T-helper 2 cell treated with Interferon-gamma antibody and Interleukin-4, amounts not matched to agents 5 μg/mL and 100 μg/mL, for 36 hours (primary cell): ENCODE results near the gene ARMH4.

Experiments used
- DNase-seq: peaks from one replicate; pipeline ENCODE4 v3.0.0; 2021; ENCODE audit warnings: low spot score
- H3K27ac Mint-ChIP-seq: one replicate; pipeline ENCODE4 v1.8.0; 2021; ENCODE audit warnings: mild to moderate bottlenecking, mixed read lengths
- H3K27me3 Mint-ChIP-seq: one replicate; pipeline ENCODE4 v1.8.0; 2021; ENCODE audit warnings: low read depth, mixed read lengths
- H3K36me3 Mint-ChIP-seq: one replicate; pipeline ENCODE4 v1.8.0; 2021; ENCODE audit warnings: low read depth, mixed read lengths
- H3K4me1 Mint-ChIP-seq: one replicate; pipeline ENCODE4 v1.8.0; 2021; ENCODE audit warnings: low read depth, mixed read lengths
- H3K4me3 Mint-ChIP-seq: one replicate; pipeline ENCODE4 v1.8.0; 2022; ENCODE audit warnings: mild to moderate bottlenecking, moderate library complexity, mixed read lengths
- H3K9me3 Mint-ChIP-seq: one replicate; pipeline ENCODE4 v1.8.0; 2021; ENCODE audit warnings: mixed read lengths

ARMH4 gene

DNA sequence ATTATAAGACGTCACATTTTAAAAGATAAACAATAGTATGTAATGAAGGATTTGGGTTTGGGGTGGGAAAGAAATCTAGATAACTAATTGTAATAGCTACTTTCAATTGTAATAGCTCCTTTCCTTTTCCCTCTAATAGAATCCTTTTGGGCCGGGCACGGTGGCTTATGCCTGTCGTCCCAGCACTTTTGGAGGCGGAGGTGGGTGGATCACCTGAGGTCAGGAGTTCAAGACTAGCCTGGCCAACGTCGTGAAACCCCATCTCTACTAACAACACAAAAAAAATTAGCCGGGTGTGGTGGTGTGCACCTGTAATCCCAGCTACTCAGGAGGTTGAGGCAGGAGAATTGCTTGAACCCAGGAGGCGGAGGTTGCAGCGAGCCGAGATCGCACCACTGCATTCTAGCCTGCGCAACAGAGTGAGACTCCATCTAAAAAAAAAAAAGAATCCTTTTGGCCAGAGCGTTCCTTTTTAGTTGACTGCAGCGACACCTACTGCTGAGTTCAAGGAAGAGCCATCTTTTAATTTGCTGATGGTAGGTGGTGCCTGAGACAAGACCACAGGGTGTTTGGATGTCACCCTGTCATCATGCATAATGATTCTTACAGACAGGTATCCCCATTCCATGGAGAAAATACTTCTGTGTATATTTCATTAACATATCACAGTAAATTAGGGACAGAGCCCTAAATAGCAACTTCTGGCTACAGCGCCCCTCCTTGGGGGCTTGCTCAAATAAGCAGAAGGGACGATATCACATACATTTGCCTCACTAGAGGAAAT, 79.5 kb downstream of the ARMH4 start:
- Mint-ChIP-seq H3K27ac (no peak overlapping the region), H3K27me3 (peaks cover 10% of the 10 kb centered on the region), H3K4me3 (no peak overlapping the region), H3K9me3 (no peaks in the 10 kb centered on the region), H3K36me3 (no peaks in the 10 kb centered on the region), H3K4me1 (no peaks in the 10 kb centered on the region)
- peak; percentile 14 for DNase-seq

DNA sequence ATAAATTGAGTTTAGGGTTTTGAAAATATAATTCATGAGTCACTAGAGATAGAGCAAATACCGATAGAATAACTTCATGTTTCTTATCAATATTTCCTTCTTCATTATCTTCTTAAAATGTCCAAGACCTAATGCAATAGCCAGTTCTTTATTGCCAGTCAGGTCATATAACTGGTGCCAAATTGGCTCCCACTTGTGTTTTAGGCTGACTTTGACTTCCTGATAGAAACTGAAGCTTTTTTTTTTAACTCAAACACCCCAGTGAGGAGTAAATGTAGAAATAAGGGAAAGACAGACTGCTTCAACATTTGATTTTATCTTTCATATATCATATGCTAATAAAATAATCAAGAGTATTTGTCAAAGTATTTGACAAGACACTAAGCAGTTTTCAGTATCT, 80.7 kb downstream of the ARMH4 start:
- Mint-ChIP-seq H3K9me3 (no peaks in the 10 kb centered on the region), H3K4me1 (no peaks in the 10 kb centered on the region), H3K36me3 (no peaks in the 10 kb centered on the region), H3K4me3 (no peak overlapping the region), H3K27me3 (peaks cover 10% of the 10 kb centered on the region), H3K27ac (no peak overlapping the region)
- no peak for DNase-seq

DNA sequence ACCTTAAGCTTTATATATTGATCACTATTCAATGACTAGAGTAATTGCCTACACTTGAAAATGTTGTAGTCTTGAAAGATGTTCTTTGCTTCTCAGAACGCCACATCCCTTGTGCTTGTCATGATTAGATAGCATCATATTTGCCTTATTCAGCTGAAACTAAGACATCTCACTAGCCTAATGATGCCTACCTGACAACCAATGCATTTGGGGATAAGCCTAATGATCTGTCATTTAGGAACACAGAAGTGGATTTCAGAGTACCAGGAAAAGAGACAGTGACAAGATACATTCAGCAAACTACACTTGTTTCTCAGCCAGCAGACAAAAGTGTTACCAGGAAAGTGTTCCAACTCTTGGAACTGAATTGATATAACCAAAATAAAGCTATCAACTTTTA, 83.7 kb downstream of the ARMH4 start:
- peaks cover 4% of the 10 kb centered on the region for H3K27me3 Mint-ChIP-seq
- H3K4me3 Mint-ChIP-seq: no peak overlapping the region
- H3K4me1 Mint-ChIP-seq: no peaks in the 10 kb centered on the region
- H3K9me3 Mint-ChIP-seq: no peaks in the 10 kb centered on the region
- H3K27ac Mint-ChIP-seq: no peak overlapping the region
- no peak for DNase-seq
- no peaks in the 10 kb centered on the region for H3K36me3 Mint-ChIP-seq

DNA sequence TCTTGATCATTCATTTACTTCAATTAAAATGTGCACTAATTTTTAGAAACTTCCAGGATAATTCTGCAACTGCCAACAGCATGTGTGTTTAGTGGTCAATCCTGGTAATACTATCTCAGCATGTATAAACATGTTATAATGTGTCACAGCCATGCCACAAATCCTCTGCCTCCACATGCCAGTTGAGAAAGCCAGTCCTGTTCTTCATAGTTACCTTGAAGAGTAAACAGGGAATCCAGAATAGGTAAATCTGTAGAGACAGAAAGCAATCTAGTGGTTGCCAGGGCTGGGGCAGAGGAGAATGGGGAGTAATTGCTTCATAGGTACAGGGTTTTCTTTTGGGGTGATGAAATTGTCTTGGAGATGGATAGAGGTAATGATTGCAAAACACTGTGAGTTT, 85.9 kb downstream of the ARMH4 start:
- H3K27me3 Mint-ChIP-seq: peaks cover 4% of the 10 kb centered on the region
- no peaks in the 10 kb centered on the region for H3K36me3 Mint-ChIP-seq
- H3K4me3 Mint-ChIP-seq: no peak overlapping the region
- H3K9me3 Mint-ChIP-seq: no peaks in the 10 kb centered on the region
- no peak overlapping the region for H3K27ac Mint-ChIP-seq
- H3K4me1 Mint-ChIP-seq: no peaks in the 10 kb centered on the region
- DNase-seq: no peak

DNA sequence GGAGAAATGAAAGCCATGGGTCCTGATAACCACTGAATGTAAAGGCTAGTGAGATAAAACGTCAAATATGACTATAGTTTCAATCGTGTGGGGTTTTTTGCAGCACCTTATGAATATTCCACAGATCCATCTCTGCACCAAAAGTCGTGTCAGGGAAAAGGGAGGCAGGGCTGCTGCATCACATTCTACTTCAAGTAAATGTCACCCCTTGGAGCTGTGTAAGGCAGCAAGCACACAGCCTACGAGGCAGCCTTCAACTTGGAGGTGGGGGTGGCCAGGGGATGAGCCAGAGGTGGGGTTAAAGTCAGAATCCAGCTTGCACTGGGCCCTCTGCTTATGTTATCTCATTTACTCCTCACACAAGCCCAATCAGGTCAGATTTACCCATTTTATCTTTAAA, 90.4 kb downstream of the ARMH4 start:
- DNase-seq: no peak
- Mint-ChIP-seq H3K9me3 (no peaks in the 10 kb centered on the region), H3K36me3 (no peaks in the 10 kb centered on the region), H3K4me3 (no peak overlapping the region), H3K27ac (no peak overlapping the region), H3K4me1 (no peaks in the 10 kb centered on the region), H3K27me3 (peaks cover 2% of the 10 kb centered on the region)

DNA sequence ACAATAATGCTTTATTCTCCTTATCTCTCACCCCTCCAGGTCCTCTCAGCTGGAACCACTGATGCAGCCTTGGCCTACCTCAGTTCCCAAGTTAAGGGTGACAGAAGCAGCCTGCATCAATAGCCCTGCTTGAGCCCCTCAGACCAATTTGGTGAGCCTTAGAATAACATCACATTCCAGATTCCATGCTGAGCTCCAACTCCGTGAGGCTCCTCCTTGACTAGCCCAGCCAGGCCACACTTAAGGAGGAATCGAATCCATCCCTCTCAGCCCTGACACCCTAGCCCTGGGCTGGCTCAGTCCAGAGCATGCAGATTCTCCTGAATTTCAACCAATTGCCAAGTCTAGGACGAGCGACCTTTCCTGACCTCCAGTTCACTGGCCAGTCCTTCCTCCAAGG, 91.1 kb downstream of the ARMH4 start:
- Mint-ChIP-seq H3K27me3 (peaks cover 4% of the 10 kb centered on the region), H3K4me1 (no peaks in the 10 kb centered on the region), H3K4me3 (no peak overlapping the region), H3K27ac (no peak overlapping the region), H3K9me3 (no peaks in the 10 kb centered on the region), H3K36me3 (no peaks in the 10 kb centered on the region)
- no peak for DNase-seq

DNA sequence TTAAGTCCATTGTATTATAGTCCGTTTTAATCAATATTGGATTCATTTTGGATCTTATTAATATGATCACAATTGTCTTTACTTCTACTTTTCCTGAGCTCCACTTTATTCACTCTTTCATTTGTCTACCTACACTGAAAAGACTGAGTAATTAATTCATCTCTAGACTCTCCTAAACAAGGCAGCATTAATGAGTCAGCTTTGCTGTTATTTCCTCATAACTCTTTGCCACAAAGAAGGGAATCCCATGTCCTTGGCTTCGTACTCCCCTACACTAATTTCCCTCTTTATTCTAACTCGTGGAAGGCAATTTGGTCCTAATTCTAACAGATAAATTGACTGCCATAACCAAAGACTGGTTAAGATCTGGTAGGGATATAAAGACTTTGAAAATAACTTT, 91.9 kb downstream of the ARMH4 start:
- no peak overlapping the region for H3K27ac Mint-ChIP-seq
- no peaks in the 10 kb centered on the region for H3K4me1 Mint-ChIP-seq
- no peaks in the 10 kb centered on the region for H3K36me3 Mint-ChIP-seq

DNA sequence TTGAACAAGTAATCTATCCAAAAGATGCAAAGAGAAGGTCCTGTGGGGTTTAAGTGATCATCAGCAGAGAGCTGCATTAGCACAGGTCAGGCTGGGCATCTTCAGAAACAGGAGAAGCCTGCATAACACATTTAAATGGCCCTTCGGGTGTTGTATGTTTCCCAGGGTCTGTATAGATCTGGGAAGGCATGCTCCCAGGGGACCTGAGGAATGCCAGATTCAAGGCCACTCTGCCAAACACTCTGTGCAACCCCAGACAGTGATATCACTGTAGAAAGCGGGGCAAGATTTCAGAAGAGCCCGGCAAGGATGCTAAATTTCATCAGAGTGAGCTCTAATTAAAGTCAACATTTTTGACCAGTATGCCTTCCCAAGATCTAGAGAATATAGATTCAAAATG, 92.9 kb downstream of the ARMH4 start:
- Mint-ChIP-seq H3K27me3 (peaks cover 4% of the 10 kb centered on the region), H3K4me1 (no peaks in the 10 kb centered on the region), H3K27ac (no peak overlapping the region), H3K36me3 (no peaks in the 10 kb centered on the region), H3K4me3 (no peak overlapping the region), H3K9me3 (no peaks in the 10 kb centered on the region)
- no peak for DNase-seq

More for the DNA sequence above, 91.9 kb downstream of the ARMH4 start:
- peaks cover 4% of the 10 kb centered on the region for H3K27me3 Mint-ChIP-seq
- no peak overlapping the region for H3K4me3 Mint-ChIP-seq
- H3K9me3 Mint-ChIP-seq: no peaks in the 10 kb centered on the region
- DNase-seq: no peak

DNA sequence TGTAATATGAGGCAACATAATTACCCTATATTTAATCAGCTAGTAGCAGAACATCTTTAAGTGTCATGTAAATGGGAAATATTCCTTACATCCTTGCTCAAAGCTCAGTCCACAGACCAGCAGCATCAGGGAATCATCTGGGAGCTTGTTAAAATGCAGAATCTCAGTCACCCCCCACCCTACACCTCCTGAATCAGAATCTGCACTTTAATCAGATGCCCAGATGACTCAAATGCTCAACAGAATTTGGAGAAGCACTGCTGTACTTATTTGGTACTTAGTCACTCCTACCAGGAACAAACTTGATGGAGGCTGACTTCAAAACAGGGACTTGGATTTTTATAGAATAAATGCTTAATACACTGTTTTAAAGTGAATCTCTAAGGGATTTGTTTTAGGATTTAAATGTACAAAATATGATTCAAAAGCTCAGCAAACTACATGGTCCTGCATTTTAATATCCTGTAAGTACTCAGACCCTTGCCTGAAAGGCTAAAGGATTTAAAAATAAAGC, 96.5 kb downstream of the ARMH4 start:
- no peaks in the 10 kb centered on the region for H3K9me3 Mint-ChIP-seq
- DNase-seq: no peak
- H3K4me1 Mint-ChIP-seq: no peaks in the 10 kb centered on the region
- no peak overlapping the region for H3K4me3 Mint-ChIP-seq
- no peak overlapping the region for H3K27ac Mint-ChIP-seq
- no peaks in the 10 kb centered on the region for H3K36me3 Mint-ChIP-seq
- H3K27me3 Mint-ChIP-seq: peaks cover 4% of the 10 kb centered on the region

DNA sequence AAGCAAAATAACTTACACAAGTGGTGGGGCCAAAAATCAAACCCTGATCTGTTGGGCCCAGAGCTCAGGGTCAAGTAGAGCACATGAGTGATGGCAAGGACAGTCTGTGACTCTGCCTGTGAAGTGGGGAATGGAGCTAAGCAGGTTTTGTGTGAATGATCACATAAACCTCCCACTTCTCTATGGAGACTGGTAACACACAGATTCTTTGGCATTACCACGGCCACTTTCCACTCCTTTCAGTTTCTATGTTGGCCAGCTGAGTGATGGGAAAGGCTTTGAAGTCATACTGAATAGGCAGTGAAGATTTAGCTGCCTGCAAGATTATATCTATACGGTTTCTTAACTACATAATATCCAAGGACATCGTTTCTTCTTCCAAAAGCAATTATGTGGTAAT, 97.9 kb downstream of the ARMH4 start:
- H3K27me3 Mint-ChIP-seq: peaks cover 4% of the 10 kb centered on the region
- H3K4me3 Mint-ChIP-seq: no peak overlapping the region
- DNase-seq: no peak
- H3K27ac Mint-ChIP-seq: no peak overlapping the region
- no peaks in the 10 kb centered on the region for H3K4me1 Mint-ChIP-seq
- no peaks in the 10 kb centered on the region for H3K36me3 Mint-ChIP-seq
- H3K9me3 Mint-ChIP-seq: no peaks in the 10 kb centered on the region

DNA sequence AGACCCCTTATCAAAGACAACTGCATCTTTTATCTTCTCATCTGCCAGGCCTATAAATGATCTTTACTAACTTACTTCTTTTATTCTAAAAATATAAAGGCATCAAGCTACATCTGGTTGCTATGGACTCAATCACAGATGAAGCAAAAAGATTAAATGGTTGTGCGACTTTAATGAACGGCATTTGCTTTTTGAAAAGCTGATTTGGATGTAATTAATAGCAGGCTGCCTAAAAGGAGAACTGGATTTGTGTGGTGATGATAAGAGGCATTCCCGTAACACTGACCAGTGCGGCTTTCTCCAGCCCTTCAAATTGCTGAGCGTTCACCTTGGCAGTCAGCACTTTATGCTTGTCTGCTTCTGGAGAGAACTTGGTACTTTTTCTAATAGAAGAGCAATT, 103.8 kb downstream of the ARMH4 start:
- no peak for DNase-seq
- H3K4me1 Mint-ChIP-seq: no peaks in the 10 kb centered on the region
- no peak overlapping the region for H3K4me3 Mint-ChIP-seq

DNA sequence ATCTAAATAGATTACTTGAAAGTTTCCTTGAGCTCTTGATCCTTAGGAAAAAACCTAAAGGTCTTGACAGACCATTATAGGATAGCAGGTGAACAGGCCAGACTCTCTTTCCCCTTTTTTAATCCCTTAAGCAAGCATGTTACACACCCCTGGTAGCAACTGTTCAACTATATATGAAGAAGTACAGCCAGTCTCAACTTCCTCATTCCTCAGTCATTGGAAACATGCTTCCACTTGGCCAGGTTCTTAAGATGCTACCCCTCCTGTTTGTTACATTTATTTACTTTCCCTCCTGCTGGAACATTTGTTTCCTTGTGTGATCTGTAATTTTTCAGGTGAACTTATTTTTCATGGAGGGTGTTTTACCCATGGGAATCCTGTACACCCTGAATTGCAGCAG, 124.1 kb downstream of the ARMH4 start:
- no peaks in the 10 kb centered on the region for H3K9me3 Mint-ChIP-seq
- no peaks in the 10 kb centered on the region for H3K36me3 Mint-ChIP-seq
- DNase-seq: no peak
- H3K4me3 Mint-ChIP-seq: no peak overlapping the region
- no peaks in the 10 kb centered on the region for H3K27me3 Mint-ChIP-seq
- no peaks in the 10 kb centered on the region for H3K4me1 Mint-ChIP-seq
- H3K27ac Mint-ChIP-seq: no peak overlapping the region

More for the DNA sequence above, 103.8 kb downstream of the ARMH4 start:
- Mint-ChIP-seq H3K27ac (no peak overlapping the region), H3K27me3 (peaks cover 2% of the 10 kb centered on the region), H3K36me3 (no peaks in the 10 kb centered on the region), H3K9me3 (peaks cover 4% of the 10 kb centered on the region)

DNA sequence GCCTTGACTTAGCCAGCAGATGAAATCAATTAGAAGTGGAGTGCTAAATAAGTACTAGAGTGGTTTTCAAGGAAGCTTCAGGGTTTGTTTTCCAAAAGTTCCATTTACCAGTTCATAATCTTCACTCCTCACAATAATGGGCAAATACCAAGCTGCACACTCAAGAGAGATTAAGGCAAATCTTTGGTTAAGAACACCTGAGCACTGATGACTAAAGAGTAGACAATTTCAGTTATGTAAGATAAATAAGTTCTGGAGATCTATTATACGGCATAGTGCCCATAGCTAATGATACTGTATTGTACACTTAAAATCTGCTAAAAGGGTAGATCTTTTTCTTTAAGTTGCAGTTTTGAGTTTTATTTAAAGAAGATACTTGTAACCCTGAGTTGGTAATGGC, 125.0 kb downstream of the ARMH4 start:
- Mint-ChIP-seq H3K27ac (no peak overlapping the region), H3K9me3 (no peaks in the 10 kb centered on the region), H3K27me3 (no peaks in the 10 kb centered on the region), H3K4me3 (no peak overlapping the region), H3K4me1 (no peaks in the 10 kb centered on the region), H3K36me3 (no peaks in the 10 kb centered on the region)
- no peak for DNase-seq

DNA sequence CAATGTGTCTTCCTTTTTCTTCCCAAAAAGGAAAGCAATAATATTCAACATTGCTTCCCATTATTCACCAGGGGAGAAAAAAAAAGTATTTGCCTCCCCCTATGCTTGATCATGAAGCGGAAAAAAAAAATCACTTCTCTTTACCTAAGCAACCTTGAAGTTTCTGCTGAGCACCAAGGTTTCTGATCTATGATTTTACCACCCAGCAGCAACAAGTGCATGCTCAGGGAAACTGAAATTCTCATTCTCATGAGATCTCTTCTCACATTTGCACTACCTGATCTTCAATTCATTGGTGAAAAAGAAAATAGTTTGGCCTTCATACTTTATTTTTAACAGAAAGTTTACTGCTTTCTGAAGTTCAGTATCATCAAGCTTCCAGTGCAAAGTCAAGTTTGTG, 125.8 kb downstream of the ARMH4 start:
- no peak overlapping the region for H3K4me3 Mint-ChIP-seq
- no peak for DNase-seq
- no peaks in the 10 kb centered on the region for H3K27me3 Mint-ChIP-seq

DNA sequence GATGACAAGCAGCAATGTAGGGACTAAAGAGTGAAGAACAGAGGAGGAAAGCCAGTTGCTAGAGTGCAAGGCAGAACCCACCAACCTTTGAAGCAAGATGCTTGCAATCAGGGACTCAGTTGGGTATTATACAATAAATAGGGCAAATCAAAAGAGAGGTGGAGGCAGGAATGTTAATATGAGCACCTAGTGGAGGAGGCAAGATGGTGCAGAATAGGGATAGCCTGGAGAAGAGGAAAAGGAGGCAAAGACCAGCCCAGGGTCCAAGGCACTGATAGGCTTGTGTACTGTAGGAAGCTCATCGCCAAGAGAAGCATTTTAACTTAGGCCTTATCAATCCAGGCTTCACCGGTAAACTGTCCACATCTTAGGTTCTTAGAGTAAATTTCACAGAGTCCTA, 137.2 kb downstream of the ARMH4 start:
- H3K4me1 Mint-ChIP-seq: no peaks in the 10 kb centered on the region
- no peak for DNase-seq
- no peaks in the 10 kb centered on the region for H3K9me3 Mint-ChIP-seq
- H3K4me3 Mint-ChIP-seq: no peak overlapping the region
- H3K27me3 Mint-ChIP-seq: no peaks in the 10 kb centered on the region
- H3K36me3 Mint-ChIP-seq: no peaks in the 10 kb centered on the region
- no peak overlapping the region for H3K27ac Mint-ChIP-seq

More for the DNA sequence above, 125.8 kb downstream of the ARMH4 start:
- Mint-ChIP-seq H3K4me1 (no peaks in the 10 kb centered on the region), H3K9me3 (no peaks in the 10 kb centered on the region), H3K27ac (no peak overlapping the region), H3K36me3 (no peaks in the 10 kb centered on the region)
